SK-N-SH (cell line): ENCODE results near the gene B3GALT5. TPM values are rescaled to one million over a fixed set of nuclear protein-coding genes. Genes with fewer than 3 reads are reported as not detected.
A peak's percentile ranks its signal among the peaks of the same experiment; 100 is the strongest.

Source experiments
- CTCF ChIA-PET: fragments of 300-600, 350-600 bp; formaldehyde crosslinking; extraction: SDS; loops from one replicate; lab custom pipeline; 2021; lab: Yijun Ruan, JAX
- POLR2A ChIA-PET: fragments of 350-600 bp; sonication (Branson Sonifier 250); formaldehyde crosslinking; extraction: SDS; loops from one replicate; lab custom pipeline; 2020; ENCODE audit warnings: antibody characterized with exemption, inconsistent platforms; lab: Yijun Ruan, JAX
- DNase-seq: peaks from one replicate; pipeline ENCODE4 v3.0.0; 2012
- H2AFZ ChIP-seq: fragments of 200-600 bp; sonication (generic); 2 replicates; pipeline ENCODE4 v1.8.1; 2016; ENCODE audit warnings: antibody characterized with exemption, mild to moderate bottlenecking, low read depth
- H3F3A ChIP-seq: fragments of 200-600 bp; sonication (generic); replicated peaks from 2 replicates; pipeline ENCODE3; 2016; ENCODE audit warnings: antibody characterized with exemption, mild to moderate bottlenecking; ENCODE audit not compliant: insufficient read depth
- H3K27ac ChIP-seq, 2 experiments: fragments of 200-500 bp in 1 of 2; fragments of 200-600 bp in 1 of 2; sonication (Bioruptor generic) in 1 of 2; sonication (generic), shearing (Covaris generic) in 1 of 2; 2 replicates each; pipeline versions ENCODE4 v1.5.1 to v1.6.1; 2014 to 2016; ENCODE audit warnings: low read depth in 2 of 2, inconsistent platforms in 1 of 2, low read length in 1 of 2, mild to moderate bottlenecking in 1 of 2, mixed read lengths in 1 of 2
- H3K27me3 ChIP-seq: fragments of 200-600 bp; sonication (generic), shearing (Covaris generic); 2 replicates; pipeline ENCODE4 v1.6.1; 2016; ENCODE audit warnings: mixed run types; ENCODE audit not compliant: insufficient read depth
- H3K36me3 ChIP-seq, 2 experiments: fragments of 200-500 bp in 1 of 2; fragments of 200-600 bp in 1 of 2; sonication (Bioruptor generic) in 1 of 2; sonication (generic) in 1 of 2; replicated peaks in 1 of 2; 2 replicates each; pipeline versions ENCODE3 to v1.5.1; 2014 to 2016; ENCODE audit warnings: low read length in 1 of 2, mild to moderate bottlenecking in 1 of 2; ENCODE audit not compliant: insufficient read depth in 2 of 2, control insufficient read depth in 1 of 2
- H3K4me1 ChIP-seq, 2 experiments: fragments of 200-500 bp in 1 of 2; fragments of 200-600 bp in 1 of 2; sonication (Bioruptor generic) in 1 of 2; sonication (generic), shearing (Covaris generic) in 1 of 2; 2 replicates each; pipeline versions ENCODE4 v1.5.1 to v1.6.1; 2014 to 2016; ENCODE audit warnings: low read depth in 1 of 2, low read length in 1 of 2, mixed run types in 1 of 2; ENCODE audit not compliant: insufficient read depth in 2 of 2, control insufficient read depth in 1 of 2
- H3K4me2 ChIP-seq: fragments of 200-600 bp; sonication (generic), shearing (Covaris generic); 2 replicates; pipeline ENCODE4 v1.6.1; 2017; ENCODE audit warnings: mixed run types
- H3K4me3 ChIP-seq, 2 experiments: fragments of 200-500 bp in 1 of 2; fragments of 200-600 bp in 1 of 2; sonication (Bioruptor generic) in 1 of 2; sonication (generic), shearing (Covaris generic) in 1 of 2; 2 replicates each; pipeline versions ENCODE4 v1.5.1 to v1.8.1; 2014 to 2016; ENCODE audit warnings: low read depth in 2 of 2, inconsistent platforms in 1 of 2, low read length in 1 of 2, mild to moderate bottlenecking in 1 of 2, mixed read lengths in 1 of 2, moderate library complexity in 1 of 2
- H3K79me2 ChIP-seq: fragments of 200-600 bp; sonication (generic); 2 replicates; pipeline ENCODE4 v1.8.1; 2017; ENCODE audit warnings: mild to moderate bottlenecking; ENCODE audit not compliant: insufficient read depth
- H3K9ac ChIP-seq: fragments of 200-600 bp; sonication (generic); 2 replicates; pipeline ENCODE4 v1.6.1; 2017; ENCODE audit warnings: mixed run types
- H3K9me2 ChIP-seq: fragments of 200-600 bp; sonication (generic); 2 replicates; pipeline ENCODE4 v1.6.1; 2017; ENCODE audit warnings: mixed run types
- H3K9me3 ChIP-seq: fragments of 200-600 bp; sonication (generic); 2 replicates; pipeline ENCODE4 v1.6.1; 2017; ENCODE audit warnings: mixed run types, mild to moderate bottlenecking, moderate library complexity
- H4K20me1 ChIP-seq: fragments of 200-600 bp; sonication (generic); 2 replicates; pipeline ENCODE4 v1.6.1; 2017; ENCODE audit warnings: mild to moderate bottlenecking, mixed run types; ENCODE audit not compliant: insufficient read depth
- CHD2 ChIP-seq: fragments of 150-350 bp; IDR thresholded peaks from 2 replicates; pipeline ENCODE4 v1.6.1; 2018; ENCODE audit warnings: low read length; ENCODE audit not compliant: partially characterized antibody
- ELF1 ChIP-seq: IDR thresholded peaks from 2 replicates; pipeline ENCODE4 v1.4.0; 2012
- EP300 ChIP-seq, 2 experiments: IDR thresholded peaks; 2 replicates each; pipeline versions ENCODE4 v1.4.0 to v1.6.1; 2012; ENCODE audit warnings: borderline replicate concordance in 1 of 2, low read depth in 1 of 2, low read length in 1 of 2
- EZH2phosphoT487 ChIP-seq: fragments of 200-600 bp; sonication (generic); IDR thresholded peaks from 2 replicates; pipeline ENCODE4 v1.6.1; 2017; ENCODE audit warnings: low read depth, mixed run types, mild to moderate bottlenecking, antibody characterized with exemption, moderate library complexity, borderline replicate concordance
- FOSL2 ChIP-seq: IDR thresholded peaks from 2 replicates; pipeline ENCODE4 v1.4.0; 2012; ENCODE audit warnings: low read depth, mild to moderate bottlenecking, moderate library complexity, borderline replicate concordance
- FOXJ3 ChIP-seq: sonication (generic); formaldehyde crosslinking; IDR thresholded peaks from 2 replicates; pipeline ENCODE4 v1.5.1; 2020; ENCODE audit warnings: mild to moderate bottlenecking, missing genetic modification reagents
- FOXM1 ChIP-seq: IDR thresholded peaks from 2 replicates; pipeline ENCODE4 v1.4.0; 2012; ENCODE audit warnings: low read depth, mild to moderate bottlenecking
- GABPA ChIP-seq: IDR thresholded peaks from 2 replicates; pipeline ENCODE4 v1.4.0; 2012; ENCODE audit warnings: low read depth, mild to moderate bottlenecking
- GATA2 ChIP-seq: sonication (generic); formaldehyde crosslinking; IDR thresholded peaks from 2 replicates; pipeline ENCODE4 v1.5.0; 2020; ENCODE audit warnings: mild to moderate bottlenecking, missing genetic modification reagents
- IRF3 ChIP-seq: fragments of 150-350 bp; IDR thresholded peaks from 2 replicates; pipeline ENCODE4 v1.6.1; 2016; ENCODE audit warnings: mild to moderate bottlenecking, low read depth, low read length
- JUND ChIP-seq: IDR thresholded peaks from 2 replicates; pipeline ENCODE4 v1.4.0; 2012
- MAX ChIP-seq: IDR thresholded peaks from 2 replicates; pipeline ENCODE4 v1.4.0; 2012; ENCODE audit warnings: low read depth
- MEF2A ChIP-seq: IDR thresholded peaks from 2 replicates; pipeline ENCODE4 v1.4.0; 2012; ENCODE audit warnings: low read depth, borderline replicate concordance
- MXI1 ChIP-seq: IDR thresholded peaks from 2 replicates; pipeline ENCODE4 v1.6.1; 2012; ENCODE audit warnings: mild to moderate bottlenecking, low read depth, low read length, improper control_type of control experiment
- NFIC ChIP-seq: IDR thresholded peaks from 2 replicates; pipeline ENCODE4 v1.4.0; 2012; ENCODE audit warnings: borderline replicate concordance
- NRF1 ChIP-seq: IDR thresholded peaks from 2 replicates; pipeline ENCODE4 v1.6.1; 2012; ENCODE audit warnings: low read depth, mild to moderate bottlenecking, low read length
- POLR2AphosphoS5 ChIP-seq: IDR thresholded peaks from 2 replicates; pipeline ENCODE4 v1.6.1; 2012; ENCODE audit warnings: low read depth, low read length
- RCOR1 ChIP-seq: fragments of 150-350 bp; IDR thresholded peaks from 2 replicates; pipeline ENCODE4 v1.6.1; 2017; ENCODE audit warnings: antibody characterized with exemption, low read length
- RFX5 ChIP-seq: IDR thresholded peaks from 2 replicates; pipeline ENCODE4 v1.6.1; 2012; ENCODE audit warnings: mild to moderate bottlenecking, improper control_type of control experiment, low read length
- RXRA ChIP-seq: IDR thresholded peaks from 2 replicates; pipeline ENCODE4 v1.4.0; 2012; ENCODE audit warnings: low read depth, mild to moderate bottlenecking, borderline replicate concordance
- SIN3A ChIP-seq: IDR thresholded peaks from 2 replicates; pipeline ENCODE4 v1.6.1; 2012; ENCODE audit warnings: low read depth, mild to moderate bottlenecking, low read length, moderate library complexity, borderline replicate concordance
- SMC3 ChIP-seq: IDR thresholded peaks from 2 replicates; pipeline ENCODE4 v1.6.1; 2012; ENCODE audit warnings: low read depth, low read length, improper control_type of control experiment
- TAF1 ChIP-seq: IDR thresholded peaks from 2 replicates; pipeline ENCODE4 v1.6.1; 2012; ENCODE audit warnings: low read depth, mild to moderate bottlenecking, low read length, moderate library complexity, borderline replicate concordance
- TCF12 ChIP-seq: IDR thresholded peaks from 2 replicates; pipeline ENCODE4 v1.4.0; 2012
- USF1 ChIP-seq: IDR thresholded peaks from 2 replicates; pipeline ENCODE4 v1.4.0; 2012; ENCODE audit warnings: low read depth, borderline replicate concordance
- WGBS: methylation state at CpG from one replicate; pipeline ENCODE4 v1.1.6; 2017; ENCODE audit warnings: low lambda C conversion rate; 5-methylcytosine and 5-hydroxymethylcytosine counted together
- polyA plus RNA-seq, 3 experiments: library from polyadenylated mRNA; depleted of rRNA; stranded (reverse); fragments of >200 nt; gene quantifications; 2 replicates each; pipeline ENCODE4 v1.2.3, GENCODE V29; 2012

B3GALT5 gene
- polyA plus RNA-seq, 1 of the 3 experiments (the other 2 are of a cell fraction), result 0.35 TPM

GRCh38 chr21:39632796-39633442, 20.2 kb downstream of the B3GALT5 start (continued):
- no peak for TF ChIP-seq IRF3
- TF ChIP-seq FOXM1, result no peak
- peak; percentile 60; the same call in 1 of the 2 replicates for TF ChIP-seq FOSL2
- TF ChIP-seq SIN3A, result no peak
- TF ChIP-seq NRF1, result no peak

GRCh38 chr21:39633770-39634181, 21.0 kb downstream of the B3GALT5 start:
- H3K9ac ChIP-seq, result peak overlapping the region; percentile 48
- 4% methylated on average over 5 of the region's 5 CpGs for WGBS
- peaks cover 19% of the 10 kb centered on the region for H3F3A ChIP-seq
- no peaks in the 10 kb centered on the region for H4K20me1 ChIP-seq
- no peaks in the 10 kb centered on the region for H3K36me3 ChIP-seq
- H3K4me3 ChIP-seq, result no peak overlapping the region; a peak in 1 of 4 replicates
- H3K79me2 ChIP-seq, result no peaks in the 10 kb centered on the region
- no peaks in the 10 kb centered on the region for H3K9me3 ChIP-seq
- ChIA-PET CTCF (interaction anchor here (1.0 to 1.2 kb wide), 2 partner anchors 11 to 115 kb away, joined by 3 to 4 read pairs; no protein-coding TSS in a partner anchor), POLR2A (no interaction called here)
- no peaks in the 10 kb centered on the region for H3K9me2 ChIP-seq
- DNase-seq, result no peak
- H3K4me1 ChIP-seq, result peaks cover 0 to 19% of the 10 kb centered on the region in 2 experiments; a peak in 2 of 4 replicates
- no peaks in the 10 kb centered on the region for H3K27me3 ChIP-seq
- H3K4me2 ChIP-seq, result peak overlapping the region; percentile 41; the same call in 1 of the 2 replicates
- H2AFZ ChIP-seq, result peak overlapping the region; percentile 7; the same call in 1 of the 2 replicates
- H3K27ac ChIP-seq, result peak overlapping the region; percentile 22 to 85; a peak in 3 of 4 replicates
- TF ChIP-seq NFIC (no peak), GABPA (no peak), NRF1 (no peak), RCOR1 (no peak), TCF12 (peak; percentile 68), JUND (peak; percentile 77), IRF3 (no peak), SIN3A (no peak), EZH2phosphoT487 (no peak), ELF1 (no peak), USF1 (no peak), RFX5 (no peak), RXRA (0 out of 2 replicates have a peak, but pooled peaks have one; percentile 6), FOXM1 (0 out of 2 replicates have a peak, but pooled peaks have one; percentile 34), FOXJ3 (no peak), MXI1 (no peak), CHD2 (no peak), FOSL2 (peak; percentile 78), SMC3 (no peak), MAX (no peak), GATA2 (CRISPR knock-in tag) (no peak), EP300 (IDR thresholded peaks at IDR 0.05; ENCODE audit: borderline replicate concordance in 1 of 2, low read depth in 1 of 2, low read length in 1 of 2) (peak in 1 of 2 experiments; percentile 62; a peak in 1 of 4 replicates), TAF1 (no peak), POLR2AphosphoS5 (no peak), MEF2A (no peak)
